NCI-H187 treated with DMSO at 0.1 percent for 48 hours (cell line): ENCODE data around the gene CMTM8.
A peak's percentile ranks its signal among the peaks of the same experiment; 100 is the strongest.

Source experiments
- DNase-seq: peaks from one replicate; lab custom pipeline; 2025; lab: John Stamatoyannopoulos, UW

Gene CMTM8

GRCh38 chr3:32340039-32340438 lies 101.6 kb downstream of the CMTM8 start:
- peak; percentile 1 for DNase-seq

DNA sequence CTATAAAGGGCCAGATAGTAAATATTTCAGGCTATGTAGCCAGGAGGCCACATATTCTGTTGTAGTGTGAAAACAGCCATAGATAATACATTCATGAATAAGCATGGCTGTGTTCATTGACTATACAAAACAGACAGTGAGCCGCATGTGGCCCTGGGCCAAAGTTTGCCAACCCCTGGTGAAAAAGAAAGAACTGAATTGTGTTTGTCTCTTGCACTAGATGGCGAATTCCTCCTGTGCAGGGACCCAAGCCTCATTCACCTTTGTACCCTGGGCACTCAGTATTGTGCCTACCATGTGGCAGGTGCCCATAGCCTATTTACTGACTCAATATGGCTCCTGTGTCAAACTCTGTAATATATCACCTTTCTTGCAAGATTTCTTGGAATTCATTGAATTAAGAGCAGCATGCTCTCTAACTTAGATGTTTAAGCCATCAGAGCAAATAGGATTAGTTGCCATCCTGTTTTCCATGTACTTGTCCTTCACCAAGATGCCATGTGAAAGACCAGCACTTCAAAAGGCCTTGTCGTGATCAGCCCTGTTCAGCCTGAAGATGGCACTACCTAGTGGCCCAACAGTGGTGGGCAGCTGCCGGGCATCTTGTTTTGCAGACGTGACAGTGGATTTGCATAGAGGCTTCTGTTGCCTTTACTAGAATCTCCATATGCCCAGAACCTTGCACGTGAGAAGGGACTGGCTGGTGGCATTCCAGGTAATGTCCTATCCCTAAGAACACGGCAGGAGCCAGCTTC lies 102.3 kb downstream of the CMTM8 start:
- DNase-seq = no peak

- no peak for DNase-seq
Observed at GRCh38 chr3:32347343-32348125, 109.1 kb downstream of the CMTM8 start.

DNA sequence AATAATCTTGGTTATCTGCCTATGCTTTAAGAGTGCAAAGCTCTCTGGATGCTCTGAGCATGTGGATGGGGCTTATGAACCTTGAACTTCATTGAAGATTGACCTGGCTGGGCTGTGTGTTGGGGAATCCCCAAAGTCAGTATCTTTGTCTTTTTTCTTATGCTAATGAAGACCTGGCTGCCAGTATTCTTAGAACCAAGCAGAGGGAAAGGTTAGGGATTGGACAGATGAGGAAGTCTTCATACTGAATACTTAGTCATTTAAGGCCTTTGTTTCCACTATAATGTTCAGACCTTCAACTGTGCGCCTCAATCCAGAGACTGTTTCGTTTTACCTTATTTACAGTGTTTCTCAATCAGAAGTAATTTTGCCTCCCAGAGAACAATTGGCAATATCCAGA lies 110.7 kb downstream of the CMTM8 start:
- no peak for DNase-seq

GRCh38 chr3:32352563-32352962 lies 114.1 kb downstream of the CMTM8 start:
- DNase-seq = no peak

DNA sequence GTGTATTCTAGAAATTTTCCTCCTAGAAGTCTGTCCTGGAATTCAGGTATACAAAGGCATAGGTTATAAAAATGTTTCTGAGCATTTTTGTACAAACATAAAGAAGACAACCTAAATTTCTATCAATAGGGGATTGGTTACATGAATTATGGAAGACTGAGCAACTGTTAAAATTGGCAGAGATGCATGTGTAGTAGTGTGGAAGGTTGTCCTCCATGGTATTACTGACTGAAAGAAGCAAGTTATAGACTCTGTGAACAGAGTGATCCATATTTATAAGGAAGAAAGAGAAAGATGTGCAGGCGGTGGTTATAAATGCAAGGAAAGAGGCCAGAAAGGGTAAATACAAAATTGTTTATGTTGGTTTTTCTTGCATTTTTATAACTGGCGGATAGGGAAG lies 114.9 kb downstream of the CMTM8 start:
- no peak for DNase-seq

DNA sequence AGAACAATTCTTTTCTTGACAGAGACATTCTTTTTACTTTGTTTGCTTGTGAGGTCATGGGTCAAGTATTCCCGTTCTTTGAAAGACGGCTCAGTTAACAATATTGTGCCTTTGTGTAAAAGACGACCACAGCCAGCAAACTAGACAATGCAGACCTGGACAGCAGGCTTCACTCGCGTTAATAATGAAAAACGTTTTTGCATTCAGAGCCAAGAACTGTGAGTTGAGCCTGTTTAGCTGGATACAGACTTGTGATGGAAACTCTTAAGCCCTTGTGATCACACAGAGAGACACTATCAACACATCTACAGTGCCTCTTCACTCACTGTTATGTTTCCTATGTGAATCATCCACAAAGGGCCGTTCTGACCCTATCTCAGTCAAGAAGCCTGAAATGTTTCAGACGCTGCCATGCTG lies 115.9 kb downstream of the CMTM8 start:
- DNase-seq = no peak

GRCh38 chr3:32355751-32356291 lies 117.3 kb downstream of the CMTM8 start:
- DNase-seq = no peak

- DNase-seq = no peak
Observed at GRCh38 chr3:32359766-32360492, 121.4 kb downstream of the CMTM8 start.

DNA sequence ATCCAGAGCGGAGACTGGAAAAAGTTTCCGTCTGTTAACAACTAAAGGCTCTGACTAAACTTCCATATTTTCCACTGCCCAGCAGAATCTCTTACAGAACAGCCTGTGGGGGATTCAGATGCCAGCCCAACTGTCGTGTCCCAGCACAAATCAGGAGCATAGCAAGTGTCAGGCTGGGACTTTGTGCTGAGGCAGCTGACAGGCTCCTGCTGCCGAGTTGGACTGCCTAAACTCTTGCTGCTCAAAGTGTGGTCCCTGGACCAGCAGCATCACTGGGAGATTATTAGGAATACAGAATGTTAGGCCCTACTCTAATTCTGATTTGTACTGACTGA lies 122.0 kb downstream of the CMTM8 start:
- no peak for DNase-seq

- no peak for DNase-seq
Observed at GRCh38 chr3:32366638-32367397, 128.3 kb downstream of the CMTM8 start.

- no peak for DNase-seq
Observed at GRCh38 chr3:32367442-32367841, 129.0 kb downstream of the CMTM8 start.

DNA sequence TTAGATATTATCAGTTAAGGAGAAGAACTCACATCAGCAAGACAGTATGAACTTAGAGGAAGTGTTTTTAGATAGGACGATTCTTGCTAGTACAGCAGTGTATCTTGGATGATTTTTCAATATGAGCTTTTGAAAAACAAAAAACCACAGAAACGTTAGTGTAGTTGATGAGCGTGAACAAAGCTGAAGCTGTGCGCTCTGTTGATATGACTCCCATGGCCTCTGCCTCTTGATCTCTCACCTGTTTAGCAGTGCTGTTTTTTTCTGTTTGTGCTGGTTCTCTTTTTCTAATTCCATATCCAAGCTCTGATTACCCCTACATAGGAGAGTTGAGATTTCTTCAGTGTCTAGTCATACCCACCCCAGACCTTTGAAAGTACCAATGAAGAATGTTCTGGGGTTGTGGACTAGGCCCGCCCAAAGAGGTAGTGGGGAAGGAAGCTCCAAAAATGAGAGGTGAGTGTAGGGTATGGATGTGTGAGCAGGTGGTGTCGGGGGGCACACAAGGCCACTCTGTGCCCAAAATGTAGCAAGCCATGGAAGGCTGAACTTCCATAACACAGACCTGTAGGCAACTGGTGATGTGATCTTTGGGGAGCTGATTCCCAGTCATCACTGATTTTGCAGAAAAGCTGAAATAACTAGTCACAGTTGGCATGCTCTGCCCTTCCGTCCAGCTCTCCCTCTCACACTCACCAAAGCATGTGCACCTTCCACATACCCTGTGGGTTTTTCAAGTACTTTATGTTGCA lies 133.2 kb downstream of the CMTM8 start:
- DNase-seq = no peak

- no peak for DNase-seq
Observed at GRCh38 chr3:32372213-32372490, 133.7 kb downstream of the CMTM8 start.

GRCh38 chr3:32373276-32373675 lies 134.8 kb downstream of the CMTM8 start:
- DNase-seq = no peak

- no peak for DNase-seq
Observed at GRCh38 chr3:32373844-32374243, 135.4 kb downstream of the CMTM8 start.

DNA sequence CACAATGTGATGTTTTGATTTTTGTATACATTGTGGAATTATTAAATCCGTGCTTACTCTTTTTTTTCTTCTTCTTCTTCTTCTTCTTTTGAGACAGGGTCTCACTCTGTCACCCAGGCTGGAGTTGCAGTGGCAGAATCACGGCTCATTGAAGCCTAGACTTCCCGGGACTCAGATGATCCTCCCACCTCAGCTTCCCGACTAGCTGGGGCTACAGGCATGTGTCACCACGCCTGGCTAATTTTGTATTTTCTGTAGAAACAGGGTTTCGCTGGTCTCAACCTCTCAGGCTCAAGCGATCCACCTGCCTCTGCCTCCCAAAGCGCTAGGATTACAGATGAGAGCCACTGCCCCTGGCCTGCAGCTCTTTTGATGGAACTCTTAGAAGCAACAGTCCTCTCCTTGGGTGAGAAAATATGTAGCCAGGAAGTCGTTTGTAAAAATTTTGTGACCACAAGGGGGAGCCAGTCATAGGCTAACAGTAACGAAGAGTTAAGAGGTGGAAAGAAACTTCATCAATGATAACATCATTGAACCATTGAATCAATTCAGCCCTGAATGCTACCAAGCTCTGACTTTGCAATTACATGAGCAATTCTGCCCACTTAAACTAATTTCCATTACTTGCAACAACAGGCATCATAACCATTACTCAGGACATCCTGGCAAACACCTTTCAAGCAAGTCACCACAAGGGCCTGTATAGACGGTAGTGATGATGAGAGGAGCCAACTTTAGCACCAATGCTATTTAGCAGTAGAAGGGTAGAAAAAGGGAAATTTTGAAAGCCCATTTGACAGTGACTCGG lies 136.5 kb downstream of the CMTM8 start:
- no peak for DNase-seq

DNA sequence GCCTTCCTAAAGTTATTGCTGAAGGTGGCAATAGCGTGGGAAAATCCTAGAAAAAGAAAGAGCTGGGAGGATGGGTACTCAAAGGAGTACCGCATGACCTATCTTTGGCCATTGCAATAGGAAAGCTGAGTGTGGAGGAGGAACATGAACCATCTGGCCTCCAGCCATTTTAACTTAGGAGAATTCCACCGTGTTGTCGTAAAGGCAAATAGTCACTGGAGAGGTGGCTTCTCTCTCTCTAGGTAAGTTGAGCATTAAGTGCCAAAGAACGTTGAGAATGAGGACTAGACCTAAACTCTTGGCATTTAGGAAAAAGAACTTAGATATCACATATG lies 137.1 kb downstream of the CMTM8 start:
- no peak for DNase-seq

- DNase-seq = no peak
Observed at GRCh38 chr3:32376115-32376514, 137.6 kb downstream of the CMTM8 start.

GRCh38 chr3:32379831-32380500 lies 141.5 kb downstream of the CMTM8 start:
- no peak for DNase-seq
